ENCODE measurements around the gene TRAF3IP3.

GRCh38 chr1:209769971-209770370, 14.1 kb downstream of the TRAF3IP3 start:
- no peak for TF ChIP-seq CTCF (IDR thresholded peaks at IDR 0.05; ENCODE audit: poor library complexity)
- no peak for TF ChIP-seq EZH2 (IDR thresholded peaks at IDR 0.05; ENCODE audit: borderline replicate concordance)
- no peak for TF ChIP-seq EZH2phosphoT487 (IDR thresholded peaks at IDR 0.05; ENCODE audit: low read depth, severe bottlenecking, unreplicated experiment)

All from hepatocyte (in vitro differentiated cells).